ENCODE measurements around the gene TRPV2. TPM values are rescaled to one million over a fixed set of nuclear protein-coding genes. Genes with fewer than 3 reads are reported as not detected.
"Not testable (repeated sequence)": the region's sequence is repeated elsewhere in the genome, so short reads cannot be mapped to it uniquely, and the experiment has no call there.

Gene TRPV2
- total and polyA plus RNA-seq, 9 of the 15 experiments (the other 6 are each of a cell fraction or from before 2014, with no cell fraction given) = 10.0 to 97.5 (median 30.3) TPM

GRCh38 chr17:16398270-16399267, 16.8 kb upstream of the TRPV2 start (continued):
- no peak for TF ChIP-seq PRMT5 (CRISPR knock-in tag; IDR thresholded peaks at IDR 0.05)
- TF ChIP-seq HMGN3 (IDR thresholded peaks at IDR 0.05; ENCODE audit: borderline replicate concordance, extremely low read depth, insufficient read length, low read depth, low read length) = no peak
- no peak for TF ChIP-seq CEBPB (tag; IDR thresholded peaks at IDR 0.05)
- TF ChIP-seq THRA (IDR thresholded peaks at IDR 0.05) = no peak
- no peak for TF ChIP-seq STAT5B (CRISPR knock-in tag; IDR thresholded peaks at IDR 0.05)
- no peak for TF ChIP-seq MYBL2 (IDR thresholded peaks at IDR 0.05; ENCODE audit: low read depth)
- no peak for TF ChIP-seq MYBL2 (CRISPR knock-in tag; IDR thresholded peaks at IDR 0.05; ENCODE audit: borderline replicate concordance)
- TF ChIP-seq SMARCE1 (IDR thresholded peaks at IDR 0.05) = peak; percentile 93

- H3K9me1 ChIP-seq (ENCODE audit: control insufficient read depth, insufficient read depth, low read length); intact Hi-C loops (cut with micrococcal nuclease); CTCF ChIA-PET (ENCODE audit: low intra/inter-chr PET ratio); H3K79me2 ChIP-seq (ENCODE audit: control insufficient read depth, insufficient read depth, low read length); H3K36me3 ChIP-seq (ENCODE audit: control insufficient read depth, insufficient read depth, low read length); H3K4me2 ChIP-seq (ENCODE audit: insufficient read depth, low read length); ATAC-seq; H3K27ac ChIP-seq (ENCODE audit: extremely low read depth, low read depth, low read length); H2AFZ ChIP-seq (ENCODE audit: low read depth, low read length); FAIRE-seq; H3K9ac ChIP-seq (ENCODE audit: insufficient read depth in 1 of 2, low read depth in 2 of 2, low read length in 2 of 2); H3K9me3 ChIP-seq (replicated peaks; ENCODE audit: control insufficient read depth, insufficient read depth, low read depth, low read length); BruUV-seq (replicated peaks); H3K4me3 ChIP-seq; H4K20me1 ChIP-seq (replicated peaks; ENCODE audit: control insufficient read depth, insufficient read depth, low read length); DNase-seq (ENCODE audit: extremely low read depth in 1 of 4, low spot score in 3 of 4); in situ Hi-C loops (cut with MboI); H3K27me3 ChIP-seq (ENCODE audit: control insufficient read depth in 2 of 2, insufficient read depth in 2 of 2, low read length in 2 of 2): not testable (repeated sequence)
- WGBS (ENCODE audit: insufficient coverage, low coverage, missing lambda C conversion rate) = 96% methylated on average over 4 of the region's 9 CpGs
- peaks cover 7 to 16% of the 10 kb centered on the region in 2 experiments; a peak in 4 of 5 replicates for H3K4me1 ChIP-seq (replicated peaks in 1 of 2; ENCODE audit: control insufficient read depth in 2 of 2, insufficient read depth in 2 of 2, low read length in 2 of 2)
- POLR2A ChIA-PET = interaction anchor here (1.4 kb wide), 1 partner anchor 11 kb away, joined by 4 read pairs; the partner anchor contains the start of gene TRPV2
- TF ChIP-seq ZNF121 (CRISPR knock-in tag; conservative IDR thresholded peaks at IDR 0.05) (peak; percentile 38; the same call in 1 of the 2 replicates), ZBTB33 (CRISPR knock-in tag; IDR thresholded peaks at IDR 0.05) (peak; percentile 61; the same call in 1 of the 2 replicates), BCOR (IDR thresholded peaks at IDR 0.05) (0 out of 2 replicates have a peak, but pooled peaks have one; percentile 24)
Observed at GRCh38 chr17:16403847-16404246, 11.5 kb upstream of the TRPV2 start.
